NOMO-1 treated with DMSO at 0.1 percent for 48 hours (cell line): Measurements from ENCODE around the gene TBC1D1.

ENCODE experiments used
- DNase-seq: peaks from one replicate; lab custom pipeline; 2025; ENCODE audit not compliant: unreplicated experiment; lab: John Stamatoyannopoulos, UW

TBC1D1 gene

GRCh38 chr4:37884855-37885487 is 5.9 kb upstream of the TBC1D1 start:
- DNase-seq, result no peak

DNA sequence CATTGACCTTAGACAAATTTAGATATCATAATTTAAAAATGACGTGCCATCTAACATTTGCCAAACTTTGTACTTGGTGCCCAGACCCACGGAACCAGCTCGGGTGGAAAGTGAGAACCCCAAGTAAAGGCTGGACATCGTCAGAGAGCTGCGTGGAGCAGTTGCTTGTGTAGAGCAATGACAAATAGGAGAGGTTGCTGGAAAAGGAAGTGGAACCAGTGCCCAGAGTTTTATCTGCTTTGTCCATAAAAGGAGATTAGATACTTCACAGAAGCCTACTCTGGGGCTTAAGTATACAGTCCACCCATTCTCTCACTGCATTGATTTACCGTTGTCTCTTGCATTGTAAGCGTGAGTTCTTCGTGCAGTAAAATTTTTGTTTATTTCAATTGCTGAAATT is 5.4 kb upstream of the TBC1D1 start:
- DNase-seq, result peak; percentile 79

- DNase-seq, result no peak
Measured at GRCh38 chr4:37889849-37890800, 759 bp upstream of the TBC1D1 start.

DNA sequence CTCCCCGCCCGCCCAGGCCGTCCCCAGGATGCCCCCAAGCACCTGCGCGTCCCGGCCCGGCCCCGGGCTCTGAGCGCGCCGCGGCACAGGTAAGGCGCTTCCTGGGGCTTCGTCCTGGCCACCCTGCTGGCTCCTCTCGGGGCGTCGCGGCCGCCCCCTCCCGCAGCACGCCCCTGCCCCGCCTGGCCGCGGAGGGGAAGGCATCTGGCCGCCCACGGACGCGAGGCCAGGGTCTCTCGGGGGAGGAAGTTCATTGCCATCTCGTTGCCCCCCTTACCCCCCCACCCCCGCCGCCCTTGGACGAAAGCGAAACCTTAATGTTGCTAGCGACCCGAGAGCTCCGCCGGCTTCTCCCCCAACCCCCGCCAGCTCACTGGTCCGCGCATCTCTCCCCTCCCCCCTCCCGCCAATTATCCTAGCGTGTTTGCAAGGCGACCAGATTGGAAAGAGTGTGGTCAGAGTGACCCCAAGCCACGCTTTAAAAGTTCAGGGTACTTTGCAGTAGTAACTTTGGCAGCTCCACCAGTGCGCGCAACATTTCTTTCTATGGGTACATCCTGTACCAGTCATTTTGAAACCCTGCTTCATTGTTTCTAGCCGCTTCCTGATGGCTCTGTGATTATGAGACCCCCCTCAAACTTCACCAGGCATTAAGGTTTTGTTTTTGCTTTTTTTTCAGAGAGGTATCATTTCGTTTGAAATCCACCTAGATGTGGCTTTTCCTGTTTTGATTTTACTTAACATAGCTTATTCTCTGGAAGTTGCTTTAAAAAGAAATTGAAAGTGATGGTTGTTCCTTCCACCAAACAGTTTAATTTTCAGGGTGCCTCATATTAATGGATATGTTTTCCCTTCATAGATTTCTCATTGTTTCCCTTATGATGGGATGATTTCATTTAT is 626 bp downstream of the TBC1D1 start:
- DNase-seq, result peak; percentile 64

DNA sequence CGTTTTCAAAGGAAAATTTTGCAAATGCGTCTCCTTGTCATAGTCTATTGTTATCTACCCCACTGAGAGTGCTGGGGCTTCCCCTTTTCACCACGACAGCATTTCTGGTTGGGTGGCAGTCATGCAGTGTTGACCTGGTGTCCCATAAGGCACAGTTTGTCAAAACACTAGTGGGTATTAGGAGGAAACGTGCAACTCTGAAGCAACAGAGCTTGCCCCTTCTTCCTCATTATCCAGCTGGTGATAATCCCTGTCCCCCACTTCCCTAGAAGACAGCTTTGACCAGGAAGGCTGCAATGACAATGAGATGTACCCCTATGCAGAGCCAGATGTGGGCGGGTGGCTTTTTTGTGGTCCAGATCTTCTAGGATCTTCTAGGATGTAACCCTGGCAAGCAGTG is 1.8 kb downstream of the TBC1D1 start:
- peak; percentile 42 for DNase-seq

- no peak for DNase-seq
Measured at GRCh38 chr4:37893164-37893563, 2.3 kb downstream of the TBC1D1 start.

DNA sequence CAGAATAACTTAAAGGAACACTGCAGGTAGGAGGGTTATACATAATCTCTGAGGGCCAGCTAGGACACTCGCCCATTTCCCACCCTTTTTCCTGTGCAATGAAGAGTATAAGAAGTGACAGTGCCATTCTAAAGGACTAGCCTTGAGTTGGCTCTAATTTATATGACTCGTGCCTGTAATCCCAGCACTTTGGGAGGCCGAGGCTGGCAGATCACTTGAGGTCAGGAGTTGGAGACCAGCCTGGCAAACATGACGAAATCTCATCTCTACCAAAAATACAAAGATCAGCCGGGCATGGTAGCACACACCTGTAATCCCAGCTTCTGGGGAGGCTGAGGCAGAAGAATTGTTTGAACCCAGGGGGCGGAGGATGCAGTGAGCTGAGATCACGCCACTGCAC is 4.4 kb downstream of the TBC1D1 start:
- no peak for DNase-seq

GRCh38 chr4:37896206-37896860 is 5.4 kb downstream of the TBC1D1 start:
- no peak for DNase-seq

GRCh38 chr4:37902212-37902611 is 11.3 kb downstream of the TBC1D1 start:
- no peak for DNase-seq

DNA sequence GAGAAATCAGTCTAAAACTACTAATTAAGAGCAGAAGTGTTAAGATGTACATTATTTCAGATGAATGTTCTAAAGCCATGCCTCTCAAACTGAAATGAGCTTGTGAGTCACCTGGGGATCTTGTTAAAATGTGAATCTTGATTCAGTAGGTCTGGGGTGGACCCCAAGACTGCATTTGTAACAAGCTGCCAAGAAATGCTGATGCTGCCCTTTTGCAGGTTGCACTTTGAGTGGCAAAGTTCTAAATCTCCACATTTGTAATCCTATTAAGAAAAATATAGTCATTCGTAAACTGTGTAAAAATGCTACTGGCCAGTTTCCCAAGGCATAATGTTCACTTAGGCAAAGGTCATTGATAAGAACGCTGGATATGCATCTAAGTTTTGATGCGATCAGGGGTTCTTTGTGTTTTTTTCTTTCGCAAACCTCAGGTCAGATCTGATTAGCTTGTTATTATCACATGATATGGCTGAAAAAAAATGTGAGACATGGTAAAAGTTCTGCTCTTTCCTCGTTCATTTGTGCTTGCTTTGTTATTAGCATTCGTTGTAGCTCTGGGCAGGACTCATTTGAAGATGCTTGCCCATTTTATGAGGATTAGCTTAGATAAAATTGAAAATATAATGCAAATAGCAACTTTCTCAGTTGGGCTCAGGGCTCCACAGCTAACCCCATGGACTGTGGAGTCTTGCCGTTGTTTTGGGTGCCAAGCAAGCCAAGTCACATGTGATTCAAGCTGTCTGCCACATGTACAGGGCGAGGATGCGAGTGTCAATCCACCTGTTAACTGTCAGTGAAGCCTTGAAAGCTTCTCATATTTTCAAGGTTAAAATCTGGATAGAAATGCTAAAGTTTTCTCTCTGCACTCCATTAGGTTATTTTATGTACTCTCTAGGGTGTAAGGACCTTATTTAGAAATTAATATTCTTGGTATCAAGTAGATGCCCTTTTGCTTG is 12.1 kb downstream of the TBC1D1 start:
- DNase-seq, result no peak

GRCh38 chr4:37903901-37904300 is 13.0 kb downstream of the TBC1D1 start:
- no peak for DNase-seq

DNA sequence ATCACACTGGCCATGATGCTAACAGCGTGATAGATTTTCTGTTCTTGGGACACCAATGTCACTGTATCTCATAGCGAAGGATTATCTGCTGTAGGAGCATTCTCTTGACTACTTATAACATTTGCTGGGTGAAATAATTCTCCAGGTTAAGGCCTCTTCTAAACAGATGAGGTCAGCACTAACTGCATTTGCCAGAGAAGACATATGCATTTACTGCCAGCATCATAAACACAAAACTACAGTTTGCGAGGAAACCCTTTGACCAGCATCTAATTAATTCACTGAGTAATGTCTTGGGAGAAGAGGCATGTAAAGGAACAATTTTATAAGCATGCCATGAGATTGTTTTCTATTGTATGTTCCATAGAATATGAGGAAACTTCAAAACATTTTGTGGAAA is 13.9 kb downstream of the TBC1D1 start:
- DNase-seq, result no peak

DNA sequence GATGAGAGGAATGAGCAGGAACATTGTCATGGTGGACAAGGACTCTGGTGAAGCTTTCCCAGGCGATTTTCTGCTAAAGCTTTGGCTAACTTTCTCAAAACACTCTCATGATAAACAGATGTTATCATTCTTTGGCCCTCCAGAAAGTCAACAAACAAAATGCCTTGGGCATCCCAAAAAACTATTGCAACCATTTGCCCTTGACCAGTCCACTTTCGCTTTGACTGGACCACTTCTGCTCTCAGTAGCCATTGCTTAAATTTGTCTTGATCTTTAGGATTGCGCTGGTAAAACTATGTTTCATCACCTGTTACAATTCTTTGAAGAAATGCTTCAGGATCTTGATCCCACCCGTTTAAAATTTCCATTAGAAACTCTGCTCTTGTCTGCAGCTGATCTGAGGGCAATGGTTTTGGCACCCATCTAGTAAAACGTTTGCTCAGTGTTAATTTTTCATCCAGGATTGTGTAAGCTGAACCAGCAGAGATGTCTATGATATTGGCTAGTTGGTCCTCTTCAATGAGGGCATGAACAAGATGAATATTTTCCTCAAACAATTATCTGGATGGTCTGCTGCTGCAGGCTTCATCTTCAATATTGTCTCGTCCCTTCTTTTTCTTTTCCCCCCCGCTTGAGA is 14.8 kb downstream of the TBC1D1 start:
- DNase-seq, result no peak

DNA sequence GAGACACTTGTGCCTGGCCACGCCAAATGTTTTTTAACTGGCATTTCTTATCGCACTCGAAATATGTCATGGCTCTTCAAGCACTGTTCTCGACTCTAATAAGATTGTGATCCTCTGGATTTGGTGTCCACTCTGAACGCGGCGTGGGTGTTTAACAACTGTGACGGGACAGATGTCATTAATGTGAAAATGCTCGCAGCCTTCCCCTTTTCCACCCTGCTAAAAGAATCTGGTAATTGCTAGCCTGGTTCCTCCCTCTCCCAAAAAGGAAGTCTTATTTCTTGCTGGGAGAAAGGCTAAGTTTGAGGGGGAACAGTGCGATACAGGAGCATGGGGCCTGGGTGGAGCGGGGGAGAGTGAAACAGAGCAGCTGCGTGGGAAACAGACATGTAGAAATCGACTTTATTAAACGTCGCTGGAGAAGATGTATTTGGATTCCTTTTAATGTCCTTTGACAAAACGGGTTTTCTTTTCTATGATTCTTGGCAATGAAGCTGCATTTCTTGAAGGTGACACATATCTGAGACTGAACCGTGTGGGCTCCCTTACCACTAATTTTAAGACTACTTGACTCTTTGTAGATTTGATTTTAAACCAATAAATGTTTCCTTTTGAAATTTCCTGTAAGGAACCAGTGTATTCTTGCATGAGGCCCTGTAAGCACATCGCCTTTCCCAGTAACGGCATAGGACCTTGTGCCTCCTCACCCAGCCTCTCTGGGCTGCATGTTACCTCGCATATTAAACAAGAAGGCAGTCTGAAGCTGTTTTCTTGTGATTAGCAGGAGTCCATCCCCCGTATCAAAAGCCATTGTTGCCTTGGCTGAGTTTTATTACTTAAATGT is 17.8 kb downstream of the TBC1D1 start:
- DNase-seq, result no peak

DNA sequence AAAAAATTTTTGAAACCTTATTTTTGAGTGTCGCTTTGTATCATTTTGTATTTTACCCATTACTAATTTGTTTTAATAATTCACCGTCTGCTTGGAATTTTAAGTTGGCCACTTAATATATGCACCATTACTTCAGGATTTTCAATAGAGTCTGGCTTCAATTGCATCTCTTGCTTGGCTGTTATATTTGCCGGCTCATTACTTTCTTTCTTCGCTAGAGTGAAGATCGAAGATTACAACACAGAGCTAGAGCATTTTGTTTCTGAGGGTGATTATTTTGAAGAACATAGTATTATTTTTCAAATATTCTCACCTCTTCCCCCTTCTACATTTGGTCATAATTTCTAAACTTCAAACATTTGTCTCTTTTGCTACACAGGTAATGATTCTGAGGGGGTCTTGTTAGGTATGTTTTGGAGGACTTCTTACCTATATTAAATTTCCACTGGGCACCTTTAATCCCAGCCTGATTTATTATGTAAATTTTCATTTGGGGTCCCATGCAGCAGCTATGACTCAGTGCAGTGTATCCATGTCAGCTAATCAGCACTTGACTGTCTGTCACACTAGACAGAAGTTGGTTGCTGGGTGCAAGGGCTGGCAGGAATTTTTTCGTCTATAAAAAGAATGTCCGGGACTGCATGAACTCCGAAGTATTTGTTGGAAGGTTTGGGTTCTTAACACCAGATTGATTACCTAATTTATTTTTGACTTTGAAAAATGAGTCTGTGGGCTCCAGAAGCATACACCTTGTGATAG is 18.6 kb downstream of the TBC1D1 start:
- DNase-seq, result no peak

GRCh38 chr4:37910091-37910486 is 19.2 kb downstream of the TBC1D1 start:
- DNase-seq, result no peak

DNA sequence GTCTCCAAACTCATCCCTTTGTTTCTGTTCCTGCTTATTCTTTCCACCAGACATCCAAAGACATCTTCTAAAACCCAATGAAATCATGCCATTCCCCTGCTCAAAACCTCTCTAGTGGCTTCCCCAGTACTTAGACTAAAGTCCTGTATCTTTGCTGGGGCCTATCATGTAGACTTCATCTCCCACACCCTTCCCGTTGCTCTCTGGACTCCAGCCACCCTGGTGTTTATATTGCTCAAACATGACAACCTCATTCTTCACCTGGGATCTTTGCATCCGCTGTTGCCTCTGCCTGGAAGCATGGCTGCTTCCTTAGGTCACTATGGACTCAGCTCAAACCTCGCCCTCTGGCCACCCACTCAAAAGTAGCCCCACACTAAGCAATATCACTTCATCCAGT is 23.7 kb downstream of the TBC1D1 start:
- no peak for DNase-seq

- DNase-seq, result no peak
Measured at GRCh38 chr4:37917388-37917787, 26.5 kb downstream of the TBC1D1 start.
